Adipocyte (in vitro differentiated cells): ENCODE measurements around the gene MPEG1.
A peak's percentile ranks its signal among the peaks of the same experiment; 100 is the strongest.

Experiments
- DNase-seq: peaks from one replicate; pipeline ENCODE4 v3.0.0-alpha.2; 2015; ENCODE audit warnings: low read depth
- H3K27me3 ChIP-seq: replicated peaks from 2 replicates; pipeline ENCODE4 v1.7.0; 2013; ENCODE audit warnings: mild to moderate bottlenecking, low read length, moderate library complexity; ENCODE audit not compliant: control insufficient read depth, insufficient read depth
- H3K36me3 ChIP-seq: 2 replicates; pipeline ENCODE4 v1.7.0; 2013; ENCODE audit warnings: low read length, mild to moderate bottlenecking, moderate library complexity; ENCODE audit not compliant: control insufficient read depth, insufficient read depth, severe bottlenecking
- H3K4me1 ChIP-seq: 2 replicates; pipeline ENCODE4 v1.7.0; 2013; ENCODE audit warnings: mild to moderate bottlenecking, low read length, moderate library complexity; ENCODE audit not compliant: control insufficient read depth, insufficient read depth
- H3K4me3 ChIP-seq: 2 replicates; pipeline ENCODE4 v1.7.0; 2013; ENCODE audit warnings: mild to moderate bottlenecking, low read length, moderate library complexity
- H3K9ac ChIP-seq: 2 replicates; pipeline ENCODE4 v1.7.0; 2013; ENCODE audit warnings: mild to moderate bottlenecking, low read length, moderate library complexity
- H3K9me3 ChIP-seq: 2 replicates; pipeline ENCODE4 v1.7.0; 2013; ENCODE audit warnings: mild to moderate bottlenecking, low read length, moderate library complexity; ENCODE audit not compliant: control insufficient read depth

Gene MPEG1

GRCh38 chr11:59178402-59178801 lies 34.3 kb downstream of the MPEG1 start:
- Histone ChIP-seq H3K9ac (no peak overlapping the region), H3K36me3 (peaks cover 19% of the 10 kb centered on the region), H3K4me1 (peaks cover 45% of the 10 kb centered on the region), H3K9me3 (no peaks in the 10 kb centered on the region), H3K27me3 (no peaks in the 10 kb centered on the region), H3K4me3 (no peak overlapping the region)
- DNase-seq: peak; percentile 49

- no peaks in the 10 kb centered on the region for H3K9me3 ChIP-seq
- no peaks in the 10 kb centered on the region for H3K27me3 ChIP-seq
- H3K4me1 ChIP-seq: peaks cover 50% of the 10 kb centered on the region
- H3K4me3 ChIP-seq: peak overlapping the region; percentile 56
- DNase-seq: no peak
- H3K36me3 ChIP-seq: no peaks in the 10 kb centered on the region
- peak overlapping the region; percentile 61 for H3K9ac ChIP-seq
Observed at GRCh38 chr11:59176330-59176729, 36.4 kb downstream of the MPEG1 start.

- Histone ChIP-seq H3K4me1 (peaks cover 50% of the 10 kb centered on the region), H3K4me3 (peak overlapping the region; percentile 90), H3K9me3 (no peaks in the 10 kb centered on the region), H3K9ac (peak overlapping the region; percentile 61), H3K27me3 (no peaks in the 10 kb centered on the region), H3K36me3 (no peaks in the 10 kb centered on the region)
- DNase-seq: peak; percentile 28
Observed at GRCh38 chr11:59175091-59175501, 37.6 kb downstream of the MPEG1 start.

- Histone ChIP-seq H3K4me3 (peak overlapping the region; percentile 90), H3K4me1 (peaks cover 50% of the 10 kb centered on the region), H3K9ac (peak overlapping the region; percentile 61), H3K9me3 (no peaks in the 10 kb centered on the region), H3K36me3 (no peaks in the 10 kb centered on the region), H3K27me3 (no peaks in the 10 kb centered on the region)
- DNase-seq: peak; percentile 78
Observed at GRCh38 chr11:59174664-59175033, 38.1 kb downstream of the MPEG1 start.

GRCh38 chr11:59173964-59174663 lies 38.6 kb downstream of the MPEG1 start:
- peak overlapping the region; percentile 92 for H3K9ac ChIP-seq
- H3K4me3 ChIP-seq: peak overlapping the region; percentile 90
- no peaks in the 10 kb centered on the region for H3K36me3 ChIP-seq
- peaks cover 50% of the 10 kb centered on the region for H3K4me1 ChIP-seq
- peak; percentile 75 for DNase-seq
- H3K9me3 ChIP-seq: no peaks in the 10 kb centered on the region
- no peaks in the 10 kb centered on the region for H3K27me3 ChIP-seq

- H3K9ac ChIP-seq: peak overlapping the region; percentile 92
- H3K4me3 ChIP-seq: peak overlapping the region; percentile 90
- DNase-seq: peak; percentile 65
- peaks cover 45% of the 10 kb centered on the region for H3K4me1 ChIP-seq
- no peaks in the 10 kb centered on the region for H3K27me3 ChIP-seq
- no peaks in the 10 kb centered on the region for H3K9me3 ChIP-seq
- H3K36me3 ChIP-seq: no peaks in the 10 kb centered on the region
Observed at GRCh38 chr11:59173080-59173963, 39.4 kb downstream of the MPEG1 start.

- no peaks in the 10 kb centered on the region for H3K9me3 ChIP-seq
Observed at GRCh38 chr11:59172345-59173079, 40.2 kb downstream of the MPEG1 start.

GRCh38 chr11:59171508-59172322 lies 41.0 kb downstream of the MPEG1 start, which contains the start of gene DTX4:
Gene DTX4, plus strand, starts transcription at chr11:59172132. Its CDS starts 464 bp downstream, at chr11:59172596.
- peaks cover 2% of the 10 kb centered on the region for H3K27me3 ChIP-seq
- no peaks in the 10 kb centered on the region for H3K36me3 ChIP-seq
- H3K4me1 ChIP-seq: peaks cover 38% of the 10 kb centered on the region
- H3K4me3 ChIP-seq: peak within 1 kb of the TSS; percentile 90
- H3K9me3 ChIP-seq: no peaks in the 10 kb centered on the region
- peak; percentile 97 for DNase-seq
- peak within 1 kb of the TSS; percentile 92 for H3K9ac ChIP-seq

More at GRCh38 chr11:59172345-59173079, 40.2 kb downstream of the MPEG1 start:
- peak; percentile 50 for DNase-seq
- Histone ChIP-seq H3K4me3 (peak overlapping the region; percentile 90), H3K9ac (peak overlapping the region; percentile 92), H3K36me3 (no peaks in the 10 kb centered on the region), H3K4me1 (peaks cover 44% of the 10 kb centered on the region), H3K27me3 (no peaks in the 10 kb centered on the region)

GRCh38 chr11:59164028-59164427 lies 48.7 kb downstream of the MPEG1 start:
- H3K36me3 ChIP-seq: no peaks in the 10 kb centered on the region
- no peaks in the 10 kb centered on the region for H3K9me3 ChIP-seq
- H3K9ac ChIP-seq: no peak overlapping the region
- H3K27me3 ChIP-seq: peaks cover 7% of the 10 kb centered on the region
- DNase-seq: no peak
- H3K4me1 ChIP-seq: no peaks in the 10 kb centered on the region
- H3K4me3 ChIP-seq: no peak overlapping the region
